ENCODE data around the gene SIDT2.

Gene SIDT2

DNA sequence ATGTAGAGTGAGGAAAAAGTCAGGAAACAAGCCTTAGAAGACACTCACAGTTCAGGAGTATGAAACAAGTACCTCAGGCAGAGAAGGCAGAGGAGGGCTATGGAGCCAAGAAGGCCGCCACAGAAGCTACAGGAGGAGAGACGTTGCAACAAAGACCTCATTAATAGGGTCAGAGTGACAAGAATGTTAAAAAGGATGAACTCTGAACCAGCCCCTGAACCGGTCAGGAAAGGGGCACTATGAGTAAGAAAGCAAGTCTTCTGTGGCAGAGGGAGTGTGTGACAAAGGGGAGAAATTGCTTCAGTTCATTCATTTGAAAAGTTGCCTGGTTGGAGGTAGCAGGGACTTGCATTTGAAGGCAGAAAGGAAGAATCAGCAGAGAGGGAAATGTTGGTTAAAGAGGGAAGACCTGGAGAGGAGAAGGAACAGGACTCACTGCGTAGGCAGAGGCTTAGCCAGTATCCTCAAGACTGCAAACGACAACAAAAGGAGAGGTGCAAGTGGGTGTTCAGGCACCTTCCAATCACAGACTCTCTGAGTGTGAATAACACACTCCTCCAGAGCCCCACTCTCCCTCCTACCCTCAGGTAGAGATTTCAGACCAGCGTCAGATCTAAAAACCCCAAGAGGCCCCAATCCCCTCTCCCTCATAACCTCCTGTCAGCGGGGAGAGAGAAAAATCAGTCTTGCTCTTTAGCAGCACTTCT is 36.0 kb downstream of the SIDT2 start:
- H3K27ac Mint-ChIP-seq: peak overlapping the region in 2 of 3 experiments; percentile 6 to 48
- peaks cover 4% of the 10 kb centered on the region for H3K27me3 Mint-ChIP-seq (ENCODE audit: low read depth)
- peaks cover 58% of the 10 kb centered on the region for H3K36me3 Mint-ChIP-seq (ENCODE audit: low read depth)
- H3K4me3 Mint-ChIP-seq: no peak overlapping the region
- peaks cover 28% of the 10 kb centered on the region for H3K4me1 Mint-ChIP-seq
- TF ChIP-seq, protein P1, sequence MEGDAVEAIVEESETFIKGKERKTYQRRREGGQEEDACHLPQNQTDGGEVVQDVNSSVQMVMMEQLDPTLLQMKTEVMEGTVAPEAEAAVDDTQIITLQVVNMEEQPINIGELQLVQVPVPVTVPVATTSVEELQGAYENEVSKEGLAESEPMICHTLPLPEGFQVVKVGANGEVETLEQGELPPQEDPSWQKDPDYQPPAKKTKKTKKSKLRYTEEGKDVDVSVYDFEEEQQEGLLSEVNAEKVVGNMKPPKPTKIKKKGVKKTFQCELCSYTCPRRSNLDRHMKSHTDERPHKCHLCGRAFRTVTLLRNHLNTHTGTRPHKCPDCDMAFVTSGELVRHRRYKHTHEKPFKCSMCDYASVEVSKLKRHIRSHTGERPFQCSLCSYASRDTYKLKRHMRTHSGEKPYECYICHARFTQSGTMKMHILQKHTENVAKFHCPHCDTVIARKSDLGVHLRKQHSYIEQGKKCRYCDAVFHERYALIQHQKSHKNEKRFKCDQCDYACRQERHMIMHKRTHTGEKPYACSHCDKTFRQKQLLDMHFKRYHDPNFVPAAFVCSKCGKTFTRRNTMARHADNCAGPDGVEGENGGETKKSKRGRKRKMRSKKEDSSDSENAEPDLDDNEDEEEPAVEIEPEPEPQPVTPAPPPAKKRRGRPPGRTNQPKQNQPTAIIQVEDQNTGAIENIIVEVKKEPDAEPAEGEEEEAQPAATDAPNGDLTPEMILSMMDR (IDR thresholded peaks at IDR 0.05; ENCODE audit: unreplicated experiment in 3 of 3): no peak
- no peaks in the 10 kb centered on the region for H3K9me3 Mint-ChIP-seq

GRCh38 chr11:117217141-117218084 is 38.9 kb downstream of the SIDT2 start:
- peak overlapping the region; percentile 88 to 94 (median 93) for H3K27ac Mint-ChIP-seq
- peak overlapping the region in 2 of 3 experiments; percentile 52 to 72 for H3K4me3 Mint-ChIP-seq
- H3K9me3 Mint-ChIP-seq: no peaks in the 10 kb centered on the region
- peaks cover 56% of the 10 kb centered on the region for H3K4me1 Mint-ChIP-seq
- peaks cover 48% of the 10 kb centered on the region for H3K36me3 Mint-ChIP-seq (ENCODE audit: low read depth)
- TF ChIP-seq, protein P1 (IDR thresholded peaks at IDR 0.05; ENCODE audit: unreplicated experiment in 3 of 3): no peak
- H3K27me3 Mint-ChIP-seq (ENCODE audit: low read depth): peaks cover 4% of the 10 kb centered on the region

DNA sequence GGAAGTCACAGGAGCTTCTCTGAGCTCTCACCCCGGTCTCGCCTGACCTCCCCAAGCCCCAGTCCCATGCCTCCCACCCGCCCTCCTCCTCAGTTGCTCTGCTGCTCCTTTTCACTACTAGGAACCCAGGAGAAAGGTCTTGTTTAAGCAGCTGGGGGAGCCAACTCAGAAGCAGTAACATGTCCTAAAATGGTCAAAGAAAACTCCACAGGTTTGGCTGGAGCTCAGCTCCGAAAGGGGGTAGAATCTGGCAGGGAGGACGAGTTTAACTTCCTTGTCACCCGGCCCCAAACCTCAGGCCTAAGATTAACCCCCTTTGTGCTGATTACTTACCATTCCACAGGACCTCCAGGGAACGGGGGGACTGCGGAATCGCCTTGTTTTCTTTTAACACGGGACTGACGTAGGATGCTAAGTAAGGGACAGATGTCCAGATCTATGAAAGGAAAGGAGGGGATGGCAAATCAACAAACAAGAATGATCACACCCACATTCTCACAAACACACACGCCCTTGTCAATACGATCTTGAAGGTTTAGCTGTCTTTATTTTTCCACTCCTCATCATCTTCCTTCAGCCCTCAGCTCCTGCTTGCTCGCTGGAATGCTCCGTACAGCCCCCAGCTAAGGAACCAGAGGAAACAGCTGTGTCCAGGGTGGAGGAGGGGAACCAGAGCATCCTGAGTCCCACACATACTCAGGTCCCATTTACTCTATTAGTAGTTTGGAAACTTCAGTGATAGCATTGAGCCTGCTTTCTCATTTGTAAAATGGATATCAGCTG is 39.8 kb downstream of the SIDT2 start:
- TF ChIP-seq, protein P1 (IDR thresholded peaks at IDR 0.05; ENCODE audit: unreplicated experiment in 3 of 3): no peak
- H3K4me1 Mint-ChIP-seq: peaks cover 57% of the 10 kb centered on the region
- H3K36me3 Mint-ChIP-seq (ENCODE audit: low read depth): peaks cover 42% of the 10 kb centered on the region
- peak overlapping the region in 2 of 3 experiments; percentile 52 to 72 for H3K4me3 Mint-ChIP-seq
- H3K27ac Mint-ChIP-seq: peak overlapping the region; percentile 88 to 94 (median 93)
- peaks cover 4% of the 10 kb centered on the region for H3K27me3 Mint-ChIP-seq (ENCODE audit: low read depth)
- no peaks in the 10 kb centered on the region for H3K9me3 Mint-ChIP-seq

DNA sequence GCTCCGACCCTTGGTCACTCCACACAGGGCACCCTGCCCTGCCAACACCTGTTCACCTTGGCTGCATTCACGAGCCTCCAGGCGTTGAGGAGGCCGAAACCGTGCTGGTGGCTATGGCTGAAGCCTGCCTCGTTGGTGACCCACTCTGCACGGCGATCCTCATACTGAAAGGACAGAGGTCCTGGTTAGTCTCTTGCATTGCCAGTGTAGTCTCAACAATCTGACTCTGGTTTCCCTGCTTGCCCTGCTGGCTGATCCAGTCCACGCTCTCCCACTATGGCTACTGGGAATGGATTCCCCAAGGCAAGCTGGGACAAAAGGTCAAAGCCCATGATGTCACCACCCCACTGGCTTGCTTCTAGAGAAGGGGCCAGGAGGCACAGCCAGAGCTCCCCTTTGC is 40.5 kb downstream of the SIDT2 start:
- Mint-ChIP-seq H3K27ac (peak overlapping the region; percentile 88 to 94 (median 93)), H3K9me3 (no peaks in the 10 kb centered on the region), H3K4me3 (peak overlapping the region in 1 of 3 experiments; percentile 55), H3K4me1 (peaks cover 61% of the 10 kb centered on the region), H3K36me3 (ENCODE audit: low read depth) (peaks cover 39% of the 10 kb centered on the region), H3K27me3 (ENCODE audit: low read depth) (peaks cover 4% of the 10 kb centered on the region)
- TF ChIP-seq, protein P1 (IDR thresholded peaks at IDR 0.05; ENCODE audit: unreplicated experiment in 3 of 3): no peak

DNA sequence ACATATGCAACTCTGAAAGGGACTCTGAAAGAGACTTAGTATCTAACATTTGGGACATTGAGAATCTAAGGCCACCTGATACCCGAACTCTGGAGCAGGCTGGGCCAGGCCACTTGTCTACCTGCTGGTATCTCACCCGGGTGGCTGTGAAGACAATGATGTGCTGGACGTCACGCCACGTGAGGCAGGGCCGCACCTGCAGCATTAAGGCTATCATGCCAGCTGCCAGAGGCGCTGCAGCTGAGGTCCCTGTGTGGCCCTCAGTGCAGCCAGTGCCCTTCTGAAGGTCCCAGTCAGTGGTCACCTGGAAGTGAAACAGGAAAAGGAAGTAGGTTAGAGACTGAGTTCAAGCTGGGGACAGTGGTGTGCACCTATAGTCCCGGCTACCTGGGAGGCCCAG is 40.9 kb downstream of the SIDT2 start:
- Mint-ChIP-seq H3K9me3 (no peaks in the 10 kb centered on the region), H3K27me3 (ENCODE audit: low read depth) (peaks cover 4% of the 10 kb centered on the region), H3K27ac (peak overlapping the region; percentile 88 to 94 (median 93)), H3K4me1 (peaks cover 66% of the 10 kb centered on the region), H3K4me3 (peak overlapping the region in 1 of 3 experiments; percentile 55), H3K36me3 (ENCODE audit: low read depth) (peaks cover 35% of the 10 kb centered on the region)
- TF ChIP-seq, protein P1 (IDR thresholded peaks at IDR 0.05; ENCODE audit: unreplicated experiment in 3 of 3): no peak
